SK-N-SH (cell line): Measurements from ENCODE around the gene FAM47E. TPM values are rescaled to one million over a fixed set of nuclear protein-coding genes. Genes with fewer than 3 reads are reported as not detected.
A peak's percentile ranks its signal among the peaks of the same experiment; 100 is the strongest.

Experiments
- CTCF ChIA-PET: fragments of 300-600, 350-600 bp; formaldehyde crosslinking; extraction: SDS; loops from one replicate; lab custom pipeline; 2021; lab: Yijun Ruan, JAX
- POLR2A ChIA-PET: fragments of 350-600 bp; sonication (Branson Sonifier 250); formaldehyde crosslinking; extraction: SDS; loops from one replicate; lab custom pipeline; 2020; ENCODE audit warnings: antibody characterized with exemption, inconsistent platforms; lab: Yijun Ruan, JAX
- DNase-seq: peaks from one replicate; pipeline ENCODE4 v3.0.0; 2012
- H2AFZ ChIP-seq: fragments of 200-600 bp; sonication (generic); 2 replicates; pipeline ENCODE4 v1.8.1; 2016; ENCODE audit warnings: antibody characterized with exemption, mild to moderate bottlenecking, low read depth
- H3F3A ChIP-seq: fragments of 200-600 bp; sonication (generic); replicated peaks from 2 replicates; pipeline ENCODE3; 2016; ENCODE audit warnings: antibody characterized with exemption, mild to moderate bottlenecking; ENCODE audit not compliant: insufficient read depth
- H3K27ac ChIP-seq, 2 experiments: fragments of 200-500 bp in 1 of 2; fragments of 200-600 bp in 1 of 2; sonication (Bioruptor generic) in 1 of 2; sonication (generic), shearing (Covaris generic) in 1 of 2; 2 replicates each; pipeline versions ENCODE4 v1.5.1 to v1.6.1; 2014 to 2016; ENCODE audit warnings: low read depth in 2 of 2, inconsistent platforms in 1 of 2, low read length in 1 of 2, mild to moderate bottlenecking in 1 of 2, mixed read lengths in 1 of 2
- H3K27me3 ChIP-seq: fragments of 200-600 bp; sonication (generic), shearing (Covaris generic); 2 replicates; pipeline ENCODE4 v1.6.1; 2016; ENCODE audit warnings: mixed run types; ENCODE audit not compliant: insufficient read depth
- H3K36me3 ChIP-seq, 2 experiments: fragments of 200-500 bp in 1 of 2; fragments of 200-600 bp in 1 of 2; sonication (Bioruptor generic) in 1 of 2; sonication (generic) in 1 of 2; replicated peaks in 1 of 2; 2 replicates each; pipeline versions ENCODE3 to v1.5.1; 2014 to 2016; ENCODE audit warnings: low read length in 1 of 2, mild to moderate bottlenecking in 1 of 2; ENCODE audit not compliant: insufficient read depth in 2 of 2, control insufficient read depth in 1 of 2
- H3K4me1 ChIP-seq, 2 experiments: fragments of 200-500 bp in 1 of 2; fragments of 200-600 bp in 1 of 2; sonication (Bioruptor generic) in 1 of 2; sonication (generic), shearing (Covaris generic) in 1 of 2; 2 replicates each; pipeline versions ENCODE4 v1.5.1 to v1.6.1; 2014 to 2016; ENCODE audit warnings: low read depth in 1 of 2, low read length in 1 of 2, mixed run types in 1 of 2; ENCODE audit not compliant: insufficient read depth in 2 of 2, control insufficient read depth in 1 of 2
- H3K4me2 ChIP-seq: fragments of 200-600 bp; sonication (generic), shearing (Covaris generic); 2 replicates; pipeline ENCODE4 v1.6.1; 2017; ENCODE audit warnings: mixed run types
- H3K4me3 ChIP-seq, 2 experiments: fragments of 200-500 bp in 1 of 2; fragments of 200-600 bp in 1 of 2; sonication (Bioruptor generic) in 1 of 2; sonication (generic), shearing (Covaris generic) in 1 of 2; 2 replicates each; pipeline versions ENCODE4 v1.5.1 to v1.8.1; 2014 to 2016; ENCODE audit warnings: low read depth in 2 of 2, inconsistent platforms in 1 of 2, low read length in 1 of 2, mild to moderate bottlenecking in 1 of 2, mixed read lengths in 1 of 2, moderate library complexity in 1 of 2
- H3K79me2 ChIP-seq: fragments of 200-600 bp; sonication (generic); 2 replicates; pipeline ENCODE4 v1.8.1; 2017; ENCODE audit warnings: mild to moderate bottlenecking; ENCODE audit not compliant: insufficient read depth
- H3K9ac ChIP-seq: fragments of 200-600 bp; sonication (generic); 2 replicates; pipeline ENCODE4 v1.6.1; 2017; ENCODE audit warnings: mixed run types
- H3K9me2 ChIP-seq: fragments of 200-600 bp; sonication (generic); 2 replicates; pipeline ENCODE4 v1.6.1; 2017; ENCODE audit warnings: mixed run types
- H3K9me3 ChIP-seq: fragments of 200-600 bp; sonication (generic); 2 replicates; pipeline ENCODE4 v1.6.1; 2017; ENCODE audit warnings: mixed run types, mild to moderate bottlenecking, moderate library complexity
- H4K20me1 ChIP-seq: fragments of 200-600 bp; sonication (generic); 2 replicates; pipeline ENCODE4 v1.6.1; 2017; ENCODE audit warnings: mild to moderate bottlenecking, mixed run types; ENCODE audit not compliant: insufficient read depth
- MAX ChIP-seq: IDR thresholded peaks from 2 replicates; pipeline ENCODE4 v1.4.0; 2012; ENCODE audit warnings: low read depth
- MEF2A ChIP-seq: IDR thresholded peaks from 2 replicates; pipeline ENCODE4 v1.4.0; 2012; ENCODE audit warnings: low read depth, borderline replicate concordance
- MXI1 ChIP-seq: IDR thresholded peaks from 2 replicates; pipeline ENCODE4 v1.6.1; 2012; ENCODE audit warnings: mild to moderate bottlenecking, low read depth, low read length, improper control_type of control experiment
- NRF1 ChIP-seq: IDR thresholded peaks from 2 replicates; pipeline ENCODE4 v1.6.1; 2012; ENCODE audit warnings: low read depth, mild to moderate bottlenecking, low read length
- POLR2AphosphoS5 ChIP-seq: IDR thresholded peaks from 2 replicates; pipeline ENCODE4 v1.6.1; 2012; ENCODE audit warnings: low read depth, low read length
- RAD21 ChIP-seq: IDR thresholded peaks from 2 replicates; pipeline ENCODE4 v1.6.1; 2012; ENCODE audit warnings: mild to moderate bottlenecking, low read length
- RCOR1 ChIP-seq: fragments of 150-350 bp; IDR thresholded peaks from 2 replicates; pipeline ENCODE4 v1.6.1; 2017; ENCODE audit warnings: antibody characterized with exemption, low read length
- SIN3A ChIP-seq: IDR thresholded peaks from 2 replicates; pipeline ENCODE4 v1.6.1; 2012; ENCODE audit warnings: low read depth, mild to moderate bottlenecking, low read length, moderate library complexity, borderline replicate concordance
- TAF1 ChIP-seq: IDR thresholded peaks from 2 replicates; pipeline ENCODE4 v1.6.1; 2012; ENCODE audit warnings: low read depth, mild to moderate bottlenecking, low read length, moderate library complexity, borderline replicate concordance
- WGBS: methylation state at CpG from one replicate; pipeline ENCODE4 v1.1.6; 2017; ENCODE audit warnings: low lambda C conversion rate; 5-methylcytosine and 5-hydroxymethylcytosine counted together
- polyA plus RNA-seq, 3 experiments: library from polyadenylated mRNA; depleted of rRNA; stranded (reverse); fragments of >200 nt; gene quantifications; 2 replicates each; pipeline ENCODE4 v1.2.3, GENCODE V29; 2012
- TF ChIP-seq, protein P1 (sequence below): fragments of 150-350 bp; IDR thresholded peaks from 2 replicates; pipeline ENCODE4 v1.6.1; 2017; ENCODE audit warnings: antibody characterized with exemption, low read length, low read depth, borderline replicate concordance
- TF ChIP-seq, protein P2 (sequence below): IDR thresholded peaks from 2 replicates; pipeline ENCODE4 v1.4.0; 2012; ENCODE audit warnings: low read depth, borderline replicate concordance

The FAM47E gene
- polyA plus RNA-seq, 1 of the 3 experiments (the other 2 are of a cell fraction) = 1.8 TPM

GRCh38 chr4:76212851-76213414, 38.6 kb upstream of the FAM47E start (continued):
- TF ChIP-seq, protein P1, sequence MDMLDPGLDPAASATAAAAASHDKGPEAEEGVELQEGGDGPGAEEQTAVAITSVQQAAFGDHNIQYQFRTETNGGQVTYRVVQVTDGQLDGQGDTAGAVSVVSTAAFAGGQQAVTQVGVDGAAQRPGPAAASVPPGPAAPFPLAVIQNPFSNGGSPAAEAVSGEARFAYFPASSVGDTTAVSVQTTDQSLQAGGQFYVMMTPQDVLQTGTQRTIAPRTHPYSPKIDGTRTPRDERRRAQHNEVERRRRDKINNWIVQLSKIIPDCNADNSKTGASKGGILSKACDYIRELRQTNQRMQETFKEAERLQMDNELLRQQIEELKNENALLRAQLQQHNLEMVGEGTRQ = no peak
- no peak for TF ChIP-seq NRF1

DNA sequence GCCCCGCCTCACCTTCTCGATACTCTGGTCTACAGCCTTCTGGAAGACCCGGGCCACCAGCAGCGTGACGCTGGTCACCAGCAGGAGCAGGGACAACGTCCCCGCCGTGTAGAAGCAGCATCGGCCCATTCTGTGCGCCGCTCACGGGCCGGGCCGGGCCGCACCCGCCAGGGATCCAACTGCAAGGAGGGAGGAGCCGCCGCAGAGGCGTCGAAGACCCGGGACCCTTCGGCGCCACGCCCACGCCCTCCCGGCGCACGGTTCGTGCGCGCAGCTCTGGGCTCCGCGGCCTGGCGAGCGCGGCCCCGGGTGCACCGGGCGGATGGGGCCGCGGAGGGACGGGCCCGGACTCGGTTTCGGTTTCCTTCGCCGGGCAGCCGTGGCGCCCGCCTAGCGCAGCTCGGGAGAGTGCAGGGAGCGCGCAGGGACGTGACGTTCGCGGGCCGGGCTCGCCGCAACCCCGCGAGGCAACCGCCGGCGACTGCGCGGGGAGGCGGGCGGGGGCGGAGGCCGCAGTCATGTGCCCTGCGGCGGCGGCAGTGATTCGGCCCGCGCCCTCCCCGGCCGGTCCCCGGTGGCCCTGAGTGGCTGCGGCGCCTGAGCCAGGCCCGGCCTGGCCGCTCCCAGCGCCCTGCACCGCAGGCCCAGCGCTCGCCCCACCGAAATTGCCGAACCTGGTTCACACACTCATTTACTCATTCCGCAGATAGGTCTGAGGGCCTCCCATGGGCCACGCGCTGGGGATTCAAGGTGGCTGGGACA, 37.9 kb upstream of the FAM47E start, which contains the start of gene SCARB2:
Gene SCARB2 (minus strand): TSS at position 410 of the 762 bp plus-strand sequence. CDS start 281 bp downstream, at position 129.
- H3F3A ChIP-seq = peaks cover 20% of the 10 kb centered on the region
- H3K27me3 ChIP-seq = no peaks in the 10 kb centered on the region
- H3K4me2 ChIP-seq = peak within 1 kb of the TSS; percentile 96
- peak within 1 kb of the TSS; percentile 91 for H3K9ac ChIP-seq
- peak within 1 kb of the TSS; percentile 88 to 95 for H3K27ac ChIP-seq
- peaks cover 18 to 32% of the 10 kb centered on the region in 2 experiments; a peak in 3 of 4 replicates for H3K4me1 ChIP-seq
- TF ChIP-seq, protein P2, sequence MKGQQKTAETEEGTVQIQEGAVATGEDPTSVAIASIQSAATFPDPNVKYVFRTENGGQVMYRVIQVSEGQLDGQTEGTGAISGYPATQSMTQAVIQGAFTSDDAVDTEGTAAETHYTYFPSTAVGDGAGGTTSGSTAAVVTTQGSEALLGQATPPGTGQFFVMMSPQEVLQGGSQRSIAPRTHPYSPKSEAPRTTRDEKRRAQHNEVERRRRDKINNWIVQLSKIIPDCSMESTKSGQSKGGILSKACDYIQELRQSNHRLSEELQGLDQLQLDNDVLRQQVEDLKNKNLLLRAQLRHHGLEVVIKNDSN = peak; percentile 87
- TF ChIP-seq MEF2A (no peak), POLR2AphosphoS5 (peak; percentile 78), RAD21 (no peak), TAF1 (no peak; the same call in 1 of the 2 replicates), SIN3A (no peak; the same call in 1 of the 2 replicates), NRF1 (peak; percentile 69), MAX (0 out of 2 replicates have a peak, but pooled peaks have one; percentile 8), MXI1 (peak; percentile 66), RCOR1 (no peak)
- TF ChIP-seq, protein P1 = peak; percentile 58
- H3K79me2 ChIP-seq = peaks cover 52% of the 10 kb centered on the region
- no peaks in the 10 kb centered on the region for H3K36me3 ChIP-seq
- H3K9me3 ChIP-seq = no peaks in the 10 kb centered on the region
- ChIA-PET CTCF (interaction anchor here (1.1 to 7.6 kb wide), 6 partner anchors 9 to 881 kb away, joined by 3 to 65 read pairs (median 3); no protein-coding TSS in a partner anchor), POLR2A (interaction anchor here (0.6 to 2.7 kb wide), 6 partner anchors 15 to 94 kb away, joined by 4 to 16 read pairs (median 8); partner anchors contain the start of genes FAM47E and STBD1)
- peak within 1 kb of the TSS; percentile 85 to 86 for H3K4me3 ChIP-seq
- WGBS = 0% methylated on average over 3 of the region's 94 CpGs
- peak; percentile 96 for DNase-seq
- H4K20me1 ChIP-seq = peaks cover 9% of the 10 kb centered on the region; the same call in 1 of the 2 replicates
- H2AFZ ChIP-seq = peak within 1 kb of the TSS; percentile 99
- H3K9me2 ChIP-seq = no peaks in the 10 kb centered on the region
